CD14-positive monocyte (primary cell): ENCODE data around the gene RERE. TPM values are rescaled to one million over a fixed set of nuclear protein-coding genes. Genes with fewer than 3 reads are reported as not detected.
A peak's percentile ranks its signal among the peaks of the same experiment; 100 is the strongest.

Experiments
- DNase-seq, 3 donors: peaks; one replicate each; pipeline ENCODE4 v3.0.0-alpha.2; 2011 to 2022
- H2AFZ ChIP-seq: 2 replicates; pipeline ENCODE4 v1.6.0; 2012; ENCODE audit warnings: mild to moderate bottlenecking, low read depth, low read length, inconsistent platforms; ENCODE audit not compliant: insufficient read depth, poor library complexity, severe bottlenecking
- H3K27ac ChIP-seq, 2 donors: 1 replicate in 1 of 2; 2 replicates in 1 of 2; pipeline ENCODE4 v1.5.1; 2012 to 2013; ENCODE audit warnings: low read length in 2 of 2, control low read depth in 1 of 2, inconsistent platforms in 1 of 2, low read depth in 1 of 2, mild to moderate bottlenecking in 1 of 2
- H3K27me3 ChIP-seq, 2 donors: one replicate each; pipeline versions ENCODE4 v1.6.0 to v1.6.1; 2011 to 2013; ENCODE audit warnings: low read length in 2 of 2; ENCODE audit not compliant: control insufficient read depth in 2 of 2, insufficient read depth in 2 of 2
- H3K36me3 ChIP-seq, 2 donors: replicated peaks in 1 of 2; 1 replicate in 1 of 2; 2 replicates in 1 of 2; pipeline versions ENCODE4 v1.5.1 to v1.6.1; 2012 to 2013; ENCODE audit warnings: low read length in 2 of 2, control low read depth in 1 of 2, inconsistent platforms in 1 of 2, mild to moderate bottlenecking in 1 of 2; ENCODE audit not compliant: insufficient read depth in 2 of 2, control insufficient read depth in 1 of 2
- H3K4me1 ChIP-seq, 2 donors: 1 replicate in 1 of 2; 2 replicates in 1 of 2; pipeline versions ENCODE4 v1.5.1 to v1.6.1; 2012 to 2013; ENCODE audit warnings: low read length in 2 of 2, control low read depth in 1 of 2, inconsistent platforms in 1 of 2, mild to moderate bottlenecking in 1 of 2, moderate library complexity in 1 of 2; ENCODE audit not compliant: insufficient read depth in 2 of 2, control insufficient read depth in 1 of 2
- H3K4me2 ChIP-seq: replicated peaks from 2 replicates; pipeline ENCODE3; 2012; ENCODE audit warnings: low read length, moderate library complexity, mild to moderate bottlenecking; ENCODE audit not compliant: poor library complexity, severe bottlenecking; ENCODE audit errors: extremely low read depth
- H3K4me3 ChIP-seq, 3 experiments: fragments of 200-600 bp in 1 of 3; sonication (generic) in 1 of 3; replicated peaks in 1 of 3; 1 replicate in 2 of 3; 2 replicates in 1 of 3; pipeline ENCODE4 v1.5.1; 2011 to 2013; ENCODE audit warnings: low read length in 3 of 3, mild to moderate bottlenecking in 3 of 3, control low read depth in 2 of 3, low read depth in 2 of 3, inconsistent platforms in 1 of 3, moderate library complexity in 1 of 3
- H3K79me2 ChIP-seq: 2 replicates; pipeline ENCODE4 v1.6.0; 2012; ENCODE audit warnings: mild to moderate bottlenecking, control low read depth, inconsistent platforms, low read length, moderate library complexity; ENCODE audit not compliant: insufficient read depth
- H3K9ac ChIP-seq: 2 replicates; pipeline ENCODE4 v1.6.0; 2017; ENCODE audit warnings: low read length, mild to moderate bottlenecking; ENCODE audit not compliant: insufficient read depth, poor library complexity, severe bottlenecking
- H3K9me3 ChIP-seq, 2 donors: replicated peaks in 1 of 2; 1 replicate in 1 of 2; 2 replicates in 1 of 2; pipeline versions ENCODE4 v1.5.1 to v1.6.1; 2012 to 2013; ENCODE audit warnings: low read length in 2 of 2, control low read depth in 1 of 2; ENCODE audit not compliant: control insufficient read depth in 1 of 2, insufficient read depth in 1 of 2
- H4K20me1 ChIP-seq: 2 replicates; pipeline ENCODE4 v1.6.0; 2012; ENCODE audit warnings: mild to moderate bottlenecking, low read length, control low read depth, moderate library complexity; ENCODE audit not compliant: insufficient read depth
- H3K27ac Mint-ChIP-seq, 7 donors: one replicate each; pipeline ENCODE4 v1.8.0; 2020; ENCODE audit warnings: mild to moderate bottlenecking in 7 of 7, mixed read lengths in 7 of 7, moderate library complexity in 6 of 7, inconsistent platforms in 2 of 7
- H3K27me3 Mint-ChIP-seq, 3 donors: one replicate each; pipeline ENCODE4 v1.8.0; 2021 to 2022; ENCODE audit warnings: low read depth in 3 of 3, mild to moderate bottlenecking in 3 of 3, mixed read lengths in 3 of 3, moderate library complexity in 3 of 3, inconsistent platforms in 1 of 3
- H3K36me3 Mint-ChIP-seq, 2 donors: one replicate each; pipeline ENCODE4 v1.8.0; 2020; ENCODE audit warnings: mixed read lengths in 2 of 2, inconsistent platforms in 1 of 2, mild to moderate bottlenecking in 1 of 2
- H3K4me1 Mint-ChIP-seq: one replicate; pipeline ENCODE4 v1.8.0; 2020; ENCODE audit warnings: mild to moderate bottlenecking, mixed read lengths
- H3K4me3 Mint-ChIP-seq, 2 donors: one replicate each; pipeline ENCODE4 v1.8.0; 2020; ENCODE audit warnings: mild to moderate bottlenecking in 2 of 2, mixed read lengths in 2 of 2, moderate library complexity in 1 of 2
- H3K9me3 Mint-ChIP-seq, 7 donors: one replicate each; pipeline ENCODE4 v1.8.0; 2020 to 2022; ENCODE audit warnings: mixed read lengths in 7 of 7, mild to moderate bottlenecking in 6 of 7, moderate library complexity in 6 of 7, inconsistent platforms in 2 of 7
- WGBS: methylation state at CpG from one replicate; pipeline ENCODE4 v1.1.5; 2013; ENCODE audit warnings: missing lambda C conversion rate; ENCODE audit not compliant: insufficient coverage; 5-methylcytosine and 5-hydroxymethylcytosine counted together
- intact Hi-C, 2 donors: fragments of 100-400 bp; cut with micrococcal nuclease; formaldehyde crosslinking; loops; one replicate each; pipeline versions ENCODE4 v1.15.0 to v1.15.1; 2023
- polyA plus RNA-seq, 3 donors: library from polyadenylated mRNA; depleted of rRNA in 1 of 3; unstranded in 2 of 3; stranded (reverse) in 1 of 3; fragments of 300-500 nt in 2 of 3; fragments of >200 nt in 1 of 3; fragmentation: Illumina TruSeq in 2 of 3; gene quantifications; 1 replicate in 2 of 3; 2 replicates in 1 of 3; pipeline ENCODE4 v1.2.3, GENCODE V29; 2012 to 2021
- TF ChIP-seq, protein P1 (sequence below): fragments of 200-600 bp; IDR thresholded peaks from one replicate; pipeline ENCODE4 v1.8.0; 2022; ENCODE audit warnings: antibody characterized with exemption, mild to moderate bottlenecking

Gene RERE
- polyA plus RNA-seq, 3 donors, result 1.2 to 19.4 (median 3.8) TPM

DNA sequence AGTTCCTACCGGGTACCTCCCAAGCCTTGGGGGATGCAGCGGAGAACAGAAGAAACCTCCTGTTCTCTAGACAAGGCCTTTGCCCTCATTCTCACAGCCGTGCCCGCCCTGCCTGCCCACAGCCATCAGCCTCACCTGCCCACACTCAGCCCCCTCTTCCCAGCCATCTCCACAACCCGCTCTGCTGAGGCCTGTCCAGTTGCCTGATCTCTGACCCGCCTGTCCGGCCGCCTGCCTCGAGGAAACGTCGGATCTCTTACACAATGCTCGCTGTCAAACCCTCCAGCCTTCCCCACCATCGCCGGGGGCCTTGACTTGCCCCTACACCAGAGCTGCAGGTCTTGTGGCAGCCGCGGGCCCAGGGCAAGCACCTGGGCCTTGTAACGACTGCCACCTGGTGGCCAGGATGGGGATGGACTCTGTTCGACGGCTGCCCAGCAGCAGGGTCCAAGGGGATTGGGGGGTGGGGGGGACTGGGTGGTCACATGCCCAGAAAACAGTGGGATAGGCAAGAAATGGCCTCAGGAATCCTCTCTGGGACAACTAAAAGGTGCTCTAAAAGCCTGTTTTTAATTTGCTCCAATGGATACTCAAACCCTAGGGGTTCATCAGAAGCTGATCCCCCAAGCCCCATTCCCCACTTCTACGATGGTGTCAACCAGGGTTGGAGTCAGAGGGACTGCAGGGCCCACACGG lies 468.5 kb downstream of the RERE start:
- H3K9me3 Mint-ChIP-seq, result no peaks in the 10 kb centered on the region
- H3K9ac ChIP-seq, result no peak overlapping the region
- no peak overlapping the region for H3K27ac ChIP-seq
- DNase-seq, result peak; percentile 48 to 62 (median 58)
- H3K9me3 ChIP-seq, result no peaks in the 10 kb centered on the region
- peaks cover 1 to 7% (median 6%) of the 10 kb centered on the region in 3 donors for H3K27me3 Mint-ChIP-seq
- peaks cover 15 to 16% of the 10 kb centered on the region in 2 donors for H3K36me3 Mint-ChIP-seq
- TF ChIP-seq, protein P1, sequence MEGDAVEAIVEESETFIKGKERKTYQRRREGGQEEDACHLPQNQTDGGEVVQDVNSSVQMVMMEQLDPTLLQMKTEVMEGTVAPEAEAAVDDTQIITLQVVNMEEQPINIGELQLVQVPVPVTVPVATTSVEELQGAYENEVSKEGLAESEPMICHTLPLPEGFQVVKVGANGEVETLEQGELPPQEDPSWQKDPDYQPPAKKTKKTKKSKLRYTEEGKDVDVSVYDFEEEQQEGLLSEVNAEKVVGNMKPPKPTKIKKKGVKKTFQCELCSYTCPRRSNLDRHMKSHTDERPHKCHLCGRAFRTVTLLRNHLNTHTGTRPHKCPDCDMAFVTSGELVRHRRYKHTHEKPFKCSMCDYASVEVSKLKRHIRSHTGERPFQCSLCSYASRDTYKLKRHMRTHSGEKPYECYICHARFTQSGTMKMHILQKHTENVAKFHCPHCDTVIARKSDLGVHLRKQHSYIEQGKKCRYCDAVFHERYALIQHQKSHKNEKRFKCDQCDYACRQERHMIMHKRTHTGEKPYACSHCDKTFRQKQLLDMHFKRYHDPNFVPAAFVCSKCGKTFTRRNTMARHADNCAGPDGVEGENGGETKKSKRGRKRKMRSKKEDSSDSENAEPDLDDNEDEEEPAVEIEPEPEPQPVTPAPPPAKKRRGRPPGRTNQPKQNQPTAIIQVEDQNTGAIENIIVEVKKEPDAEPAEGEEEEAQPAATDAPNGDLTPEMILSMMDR, result peak; percentile 88
- H2AFZ ChIP-seq, result no peak overlapping the region
- peaks cover 28% of the 10 kb centered on the region for H4K20me1 ChIP-seq
- peak overlapping the region in 2 of 7 donors; percentile 5 to 64 for H3K27ac Mint-ChIP-seq
- H3K79me2 ChIP-seq, result no peaks in the 10 kb centered on the region
- H3K36me3 ChIP-seq, result peaks cover 6 to 18% of the 10 kb centered on the region in 2 donors
- H3K4me3 ChIP-seq, result no peak overlapping the region
- no peaks in the 10 kb centered on the region for H3K4me1 ChIP-seq
- intact Hi-C loops, result loop anchor here (1.0 to 5.0 kb wide), 7 partner anchors 318 to 682 kb away; no protein-coding TSS in a partner anchor
- H3K4me2 ChIP-seq, result no peak overlapping the region
- H3K27me3 ChIP-seq, result no peaks in the 10 kb centered on the region
- 30% methylated on average over 17 of the region's 21 CpGs for WGBS
- no peak overlapping the region for H3K4me3 Mint-ChIP-seq
- H3K4me1 Mint-ChIP-seq, result peaks cover 2% of the 10 kb centered on the region

DNA sequence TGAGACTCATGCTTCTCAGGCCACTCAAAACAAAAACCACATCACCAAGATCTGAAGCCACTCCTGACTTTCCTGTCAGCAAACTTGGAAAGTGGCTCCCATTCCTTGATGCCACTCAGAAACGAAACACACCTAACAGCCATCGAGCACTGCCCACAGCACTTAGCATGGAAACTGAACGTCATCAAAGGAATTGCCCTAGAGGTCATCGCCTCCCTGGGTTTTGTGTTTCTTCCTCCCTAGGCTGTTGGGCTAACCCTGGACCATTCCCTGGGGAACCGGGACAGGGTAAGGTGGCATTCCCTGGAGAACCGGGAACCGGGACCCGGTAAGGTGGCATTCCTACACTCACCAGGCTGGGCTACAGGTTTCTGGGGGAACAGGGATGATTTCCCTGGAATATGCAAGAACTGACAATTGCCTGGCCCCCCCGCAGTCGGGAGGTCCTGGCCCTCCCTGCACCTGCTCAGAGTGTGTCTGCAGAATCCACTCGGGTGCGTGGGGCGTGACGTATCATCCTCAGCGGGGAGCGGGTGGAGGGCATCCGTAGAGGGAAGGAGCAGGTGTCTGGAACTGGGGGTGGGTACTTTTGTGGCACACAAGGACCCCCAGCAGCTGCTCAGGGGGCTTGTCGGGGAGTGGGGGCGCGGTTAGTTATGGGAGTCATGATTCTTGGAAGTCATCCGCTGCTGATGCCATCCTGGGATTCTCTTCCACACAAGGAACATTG lies 469.2 kb downstream of the RERE start:
- H3K4me3 Mint-ChIP-seq, result no peak overlapping the region
- peaks cover 0 to 11% of the 10 kb centered on the region in 2 donors for H3K36me3 ChIP-seq
- no peaks in the 10 kb centered on the region for H3K4me1 ChIP-seq
- no peak overlapping the region for H3K4me2 ChIP-seq
- no peak overlapping the region for H2AFZ ChIP-seq
- H3K27ac Mint-ChIP-seq, result no peak overlapping the region
- no peaks in the 10 kb centered on the region for H3K79me2 ChIP-seq
- peaks cover 8 to 11% of the 10 kb centered on the region in 2 donors for H3K36me3 Mint-ChIP-seq
- no peaks in the 10 kb centered on the region for H3K9me3 ChIP-seq
- intact Hi-C loops, result loop anchor here (2.0 to 5.0 kb wide), 5 partner anchors 317 to 681 kb away; no protein-coding TSS in a partner anchor
- H3K9me3 Mint-ChIP-seq, result peaks cover 0 to under 1% (median 0%) of the 10 kb centered on the region in 7 donors
- no peaks in the 10 kb centered on the region for H3K27me3 ChIP-seq
- TF ChIP-seq, protein P1, result no peak
- peaks cover 2% of the 10 kb centered on the region for H3K4me1 Mint-ChIP-seq
- H3K9ac ChIP-seq, result no peak overlapping the region
- 88% methylated on average over 18 of the region's 21 CpGs for WGBS
- peaks cover 2 to 7% (median 4%) of the 10 kb centered on the region in 3 donors for H3K27me3 Mint-ChIP-seq
- H4K20me1 ChIP-seq, result peaks cover 25% of the 10 kb centered on the region
- DNase-seq, result no peak
- H3K27ac ChIP-seq, result no peak overlapping the region
- H3K4me3 ChIP-seq, result no peak overlapping the region
